Activated T-helper 1 cell treated with Interleukin-2 at 50 U/mL for 16 hours (primary cell): ENCODE results near the gene ECT2L.

ENCODE experiments used
- DNase-seq: peaks from one replicate; pipeline ENCODE4 v3.0.0-alpha.2; 2020; ENCODE audit warnings: low read depth

The ECT2L gene

GRCh38 chr6:138795809-138796603 lies at the start of gene ECT2L:
TSS of gene ECT2L (plus strand) at chr6:138796087. CDS start at chr6:138813275, 17,188 bp downstream.
- DNase-seq: no peak

GRCh38 chr6:138752017-138752416 lies 43.9 kb upstream of the ECT2L start:
- no peak for DNase-seq

GRCh38 chr6:138757136-138757535 lies 38.8 kb upstream of the ECT2L start:
- DNase-seq: no peak

GRCh38 chr6:138765896-138766655 lies 29.8 kb upstream of the ECT2L start:
- DNase-seq: no peak

- no peak for DNase-seq
Observed at GRCh38 chr6:138769102-138769676, 26.7 kb upstream of the ECT2L start.

- no peak for DNase-seq
Observed at GRCh38 chr6:138772596-138773176, 23.2 kb upstream of the ECT2L start.

GRCh38 chr6:138773177-138774091 lies 22.5 kb upstream of the ECT2L start, which contains the start of gene CCDC28A:
TSS of gene CCDC28A (plus strand) at chr6:138773769. CDS start at chr6:138776121, 2,352 bp downstream.
- peak; percentile 86 for DNase-seq

GRCh38 chr6:138774370-138774769 lies 21.5 kb upstream of the ECT2L start:
- no peak for DNase-seq

GRCh38 chr6:138776659-138777058 lies 19.2 kb upstream of the ECT2L start:
- DNase-seq: no peak

GRCh38 chr6:138778331-138778730 lies 17.6 kb upstream of the ECT2L start:
- no peak for DNase-seq

GRCh38 chr6:138782243-138782642 lies 13.6 kb upstream of the ECT2L start:
- DNase-seq: no peak

GRCh38 chr6:138785079-138785478 lies 10.8 kb upstream of the ECT2L start:
- DNase-seq: no peak

GRCh38 chr6:138785980-138786379 lies 9.9 kb upstream of the ECT2L start:
- no peak for DNase-seq

- no peak for DNase-seq
Observed at GRCh38 chr6:138787138-138787537, 8.7 kb upstream of the ECT2L start.

- DNase-seq: no peak
Observed at GRCh38 chr6:138796771-138797170, 884 bp downstream of the ECT2L start.

GRCh38 chr6:138797806-138798446 lies 2.0 kb downstream of the ECT2L start:
- no peak for DNase-seq

GRCh38 chr6:138800377-138801150 lies 4.7 kb downstream of the ECT2L start:
- no peak for DNase-seq

- no peak for DNase-seq
Observed at GRCh38 chr6:138803331-138803730, 7.4 kb downstream of the ECT2L start.

GRCh38 chr6:138803861-138804260 lies 8.0 kb downstream of the ECT2L start:
- DNase-seq: no peak
